Mesenteric fat pad (tissue), 1 donor: Measurements from ENCODE around the gene CD28. TPM values are rescaled to one million over a fixed set of nuclear protein-coding genes. Genes with fewer than 3 reads are reported as not detected.

ENCODE experiments used
- DNase-seq: peaks from one replicate; pipeline ENCODE4 v3.0.0-alpha.2; 2020; ENCODE audit warnings: low spot score
- long read RNA-seq: library from polyadenylated mRNA; unstranded; transcript quantifications from one replicate; pipeline ENCODE4 v2.0.0, GENCODE V29; 2020
- total RNA-seq: library from RNA; stranded (reverse); fragmentation: NEBNext Ultra II Directional; extraction: Animal tissue kit (Norgen Biotek cat#: 25700); gene quantifications from one replicate; pipeline ENCODE4 v1.2.1, GENCODE V29; 2021
- donor health status: DM: yes; HTN: yes; CAD: no.

Gene CD28
- total RNA-seq: 15.7 TPM
- long read RNA-seq, full-length matches to known transcripts: 5 of 6 reads
- long read RNA-seq, partial matches to known transcripts: 0 of 6 reads
- long read RNA-seq, other reads (novel, unspliced or antisense): 1 of 6 reads

GRCh38 chr2:203706403-203706802 lies at the start of gene CD28:
Gene CD28, plus strand, starts transcription at chr2:203706639. Its CDS starts 58 bp downstream, at chr2:203706697.
- DNase-seq: no peak

GRCh38 chr2:203659331-203660049 lies 46.9 kb upstream of the CD28 start:
- DNase-seq: no peak

- no peak for DNase-seq
These were observed 46.0 kb upstream of the CD28 start for GRCh38 chr2:203660465-203660864.

- DNase-seq: no peak
These were observed 45.0 kb upstream of the CD28 start for GRCh38 chr2:203661279-203661908.

GRCh38 chr2:203662487-203662886 lies 44.0 kb upstream of the CD28 start:
- no peak for DNase-seq

- no peak for DNase-seq
These were observed 43.5 kb upstream of the CD28 start for GRCh38 chr2:203662951-203663350.

DNA sequence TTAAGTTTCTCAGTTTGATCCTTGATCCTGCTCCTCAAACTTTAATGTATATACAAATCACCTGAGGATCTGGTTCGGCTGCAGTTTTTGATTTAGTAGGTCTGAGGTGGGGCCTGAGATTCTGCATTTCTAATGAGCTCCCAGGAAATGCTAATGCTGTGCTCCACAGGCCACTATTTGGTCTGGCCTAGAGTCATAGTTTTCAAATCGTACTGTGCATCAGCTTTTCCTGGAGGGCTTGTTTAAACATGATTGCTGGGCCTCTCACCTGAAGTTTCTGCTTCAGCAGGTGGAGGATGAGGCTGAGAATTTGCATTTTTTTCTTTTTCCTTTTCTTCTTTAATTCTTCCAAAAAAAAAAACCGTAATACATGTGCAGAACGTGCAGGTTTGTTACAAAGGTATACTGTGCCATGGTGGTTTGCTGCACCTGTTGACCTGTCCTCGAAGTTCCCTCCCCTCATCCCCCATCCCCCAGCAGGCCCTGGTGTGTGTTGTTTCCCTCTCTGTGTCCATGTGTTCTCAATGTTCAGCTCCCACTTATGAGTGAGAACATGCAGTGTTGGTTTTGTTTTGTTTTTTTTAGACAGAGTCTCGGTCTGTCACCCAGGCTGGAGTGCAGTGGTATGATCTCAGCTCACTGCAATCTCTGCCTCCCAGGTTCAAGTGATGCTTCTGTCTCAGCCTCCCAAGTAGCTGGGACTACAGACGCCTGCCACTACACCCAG lies 42.2 kb upstream of the CD28 start:
- DNase-seq: no peak

DNA sequence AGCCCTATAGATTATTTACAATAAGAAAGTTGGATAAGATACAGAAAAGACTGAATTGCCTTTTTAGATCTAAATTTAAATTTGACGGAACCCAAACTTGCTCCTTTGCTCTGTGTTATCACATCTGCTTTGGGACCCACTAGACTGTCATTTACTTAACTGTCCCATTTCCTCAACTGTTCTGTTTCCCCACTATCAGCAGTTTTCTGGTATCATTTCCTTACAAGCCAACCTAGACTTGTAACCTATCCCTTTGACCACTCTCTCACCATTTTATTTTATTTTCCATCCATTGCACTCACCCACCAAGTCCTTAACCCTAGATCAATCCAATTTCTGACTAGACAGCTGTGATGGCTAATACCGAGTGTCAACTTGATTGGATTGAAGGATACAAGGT lies 38.6 kb upstream of the CD28 start:
- no peak for DNase-seq

GRCh38 chr2:203669820-203670219 lies 36.6 kb upstream of the CD28 start:
- DNase-seq: no peak

- DNase-seq: no peak
These were observed 35.5 kb upstream of the CD28 start for GRCh38 chr2:203670939-203671338.

DNA sequence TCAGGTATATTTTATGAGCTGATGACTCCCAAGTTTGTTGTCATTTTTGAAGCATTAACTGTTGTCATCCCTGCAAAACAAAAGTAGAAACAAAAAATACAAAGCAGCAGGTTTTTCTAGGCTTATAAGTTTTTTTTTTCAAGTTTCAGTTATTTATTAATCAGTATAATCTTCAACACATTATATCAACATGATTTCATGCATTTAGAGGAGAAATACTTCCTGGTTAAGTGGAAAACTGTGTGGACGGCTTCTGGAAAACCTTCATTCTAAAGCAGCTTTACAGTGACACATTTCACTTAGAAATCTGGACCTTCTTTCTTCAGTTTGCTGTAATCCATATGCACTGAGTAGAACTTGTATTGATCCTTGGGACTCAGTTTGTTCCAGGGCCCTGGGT lies 34.6 kb upstream of the CD28 start:
- no peak for DNase-seq

DNA sequence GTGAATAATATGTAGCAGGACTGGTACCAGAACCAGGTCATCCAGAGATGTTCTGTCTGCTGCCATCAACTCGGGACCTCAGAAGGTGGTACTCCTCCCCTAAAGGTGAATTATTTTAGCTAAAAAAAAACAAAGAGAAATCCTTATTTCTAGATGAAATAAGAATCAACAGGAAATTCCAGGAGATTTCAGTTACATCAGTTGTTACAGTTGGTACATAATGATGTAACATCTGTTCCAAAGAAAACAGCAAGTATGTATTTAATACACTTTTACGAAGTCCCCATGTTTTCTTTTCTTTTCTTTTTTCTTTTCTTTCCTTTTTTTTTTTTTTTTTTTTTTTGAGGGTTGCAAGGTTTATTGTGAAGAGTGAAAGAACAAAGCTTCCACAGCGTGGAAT lies 33.6 kb upstream of the CD28 start:
- DNase-seq: no peak

DNA sequence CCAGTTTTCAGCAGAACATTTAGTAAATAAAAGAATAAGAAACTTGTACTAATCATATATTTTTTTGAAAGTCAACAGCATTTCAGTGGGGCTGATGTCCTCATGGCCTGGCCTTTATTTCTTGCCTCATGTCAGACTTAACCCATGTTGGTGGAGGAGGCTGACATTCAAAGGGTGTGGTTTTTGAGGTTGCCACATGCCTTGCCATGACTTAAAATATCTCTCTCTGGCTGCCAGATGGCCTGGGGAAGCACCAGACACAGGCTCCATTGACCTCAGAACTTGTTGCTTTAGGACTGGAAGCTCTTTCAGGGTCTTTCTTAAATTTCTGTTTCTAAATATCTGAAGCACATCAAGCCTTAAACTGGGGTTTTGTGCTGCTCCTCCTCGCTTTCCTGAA lies 32.5 kb upstream of the CD28 start:
- DNase-seq: no peak

- DNase-seq: no peak
These were observed 31.4 kb upstream of the CD28 start for GRCh38 chr2:203675086-203675485.

- DNase-seq: no peak
These were observed 27.5 kb upstream of the CD28 start for GRCh38 chr2:203678971-203679370.

DNA sequence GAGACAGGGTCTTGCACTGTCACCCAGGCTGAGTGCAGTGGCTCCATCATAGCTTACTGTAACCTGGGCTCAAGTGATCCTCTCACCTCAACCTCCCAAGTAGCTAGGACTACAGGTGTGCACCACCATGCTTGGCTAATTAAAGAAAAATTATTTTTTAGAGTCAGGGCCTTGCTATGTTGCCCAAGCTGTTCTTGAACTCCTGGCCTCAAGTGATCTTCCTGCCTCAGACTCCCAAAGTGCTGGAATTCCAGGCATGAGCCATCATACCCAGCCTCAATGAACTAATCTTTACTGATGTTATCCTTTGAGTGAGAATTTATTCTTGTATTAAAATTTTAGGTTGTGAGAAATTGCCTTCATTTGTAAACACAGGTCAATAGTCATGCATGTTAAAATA lies 27.0 kb upstream of the CD28 start:
- DNase-seq: no peak

- DNase-seq: no peak
These were observed 24.5 kb upstream of the CD28 start for GRCh38 chr2:203681978-203682377.

DNA sequence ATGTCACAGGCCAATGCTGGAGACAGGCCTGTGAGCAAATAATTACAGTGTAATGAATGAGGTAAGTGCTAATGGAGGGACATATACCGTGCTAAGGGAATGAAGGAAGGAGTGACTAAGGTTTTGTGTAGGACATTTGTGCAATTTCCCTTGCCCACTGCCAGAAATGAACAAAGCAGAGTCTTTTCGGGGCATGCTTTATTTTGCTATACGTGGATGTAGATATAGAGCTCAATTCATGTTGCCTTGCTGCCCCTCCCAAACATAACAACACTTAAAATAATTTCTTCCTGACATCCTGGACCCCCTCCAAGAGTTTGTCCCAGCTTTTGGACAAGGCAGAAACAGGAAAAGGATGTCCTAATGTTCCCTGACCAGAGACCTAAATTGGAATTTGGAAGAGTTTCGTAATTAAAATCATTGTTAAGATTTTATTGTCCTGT lies 23.7 kb upstream of the CD28 start:
- DNase-seq: no peak

DNA sequence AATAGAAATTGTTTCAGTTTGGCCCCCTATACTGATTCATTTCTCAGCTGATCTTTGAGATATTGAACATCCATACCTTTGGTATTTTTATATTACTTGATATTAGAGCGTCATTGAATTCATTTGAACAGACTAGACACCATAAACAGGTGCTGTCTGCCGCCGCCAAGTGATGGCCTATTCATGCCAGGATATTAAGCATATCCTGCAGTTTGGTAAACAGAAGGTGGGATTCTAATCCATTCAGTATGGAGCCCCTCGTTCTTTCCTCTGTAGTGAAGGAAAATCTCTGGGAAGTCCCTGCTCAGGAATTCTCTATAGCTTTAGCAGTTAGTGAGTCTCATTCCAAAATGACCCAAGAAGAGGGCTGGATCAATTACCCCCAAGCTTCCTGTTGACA lies 23.0 kb upstream of the CD28 start:
- DNase-seq: no peak

GRCh38 chr2:203683932-203684556 lies 22.4 kb upstream of the CD28 start:
- no peak for DNase-seq

GRCh38 chr2:203685081-203685621 lies 21.3 kb upstream of the CD28 start:
- DNase-seq: no peak
